Measurements from ENCODE around the gene NELL1.

Gene NELL1

GRCh38 chr11:20864628-20865027, 195.2 kb downstream of the NELL1 start:
- in situ Hi-C loops (cut with HindIII; ENCODE audit: low sequenced_read_pairs): no loop called here

- in situ Hi-C loops (cut with HindIII; ENCODE audit: low sequenced_read_pairs): no loop called here
Measured at GRCh38 chr11:20865161-20865560, 195.8 kb downstream of the NELL1 start.

- in situ Hi-C loops (cut with HindIII; ENCODE audit: low sequenced_read_pairs): no loop called here
Measured at GRCh38 chr11:20869123-20869522, 199.7 kb downstream of the NELL1 start.

- in situ Hi-C loops (cut with HindIII; ENCODE audit: low sequenced_read_pairs): no loop called here
Measured at GRCh38 chr11:20873054-20873453, 203.7 kb downstream of the NELL1 start.

GRCh38 chr11:20874358-20874757, 205.0 kb downstream of the NELL1 start:
- in situ Hi-C loops (cut with HindIII; ENCODE audit: low sequenced_read_pairs): no loop called here

- in situ Hi-C loops (cut with HindIII; ENCODE audit: low sequenced_read_pairs): no loop called here
Measured at GRCh38 chr11:20875889-20876288, 206.5 kb downstream of the NELL1 start.

GRCh38 chr11:20876738-20877137, 207.4 kb downstream of the NELL1 start:
- in situ Hi-C loops (cut with HindIII; ENCODE audit: low sequenced_read_pairs): no loop called here

- in situ Hi-C loops (cut with HindIII; ENCODE audit: low sequenced_read_pairs): no loop called here
Measured at GRCh38 chr11:20880094-20880493, 210.7 kb downstream of the NELL1 start.

GRCh38 chr11:20881328-20882079, 212.1 kb downstream of the NELL1 start:
- in situ Hi-C loops (cut with HindIII; ENCODE audit: low sequenced_read_pairs): no loop called here

GRCh38 chr11:20887137-20887536, 217.8 kb downstream of the NELL1 start:
- in situ Hi-C loops (cut with HindIII; ENCODE audit: low sequenced_read_pairs): no loop called here

- in situ Hi-C loops (cut with HindIII; ENCODE audit: low sequenced_read_pairs): no loop called here
Measured at GRCh38 chr11:20894296-20894695, 224.9 kb downstream of the NELL1 start.

- in situ Hi-C loops (cut with HindIII; ENCODE audit: low sequenced_read_pairs): no loop called here
Measured at GRCh38 chr11:20909995-20910726, 240.8 kb downstream of the NELL1 start.

GRCh38 chr11:20910733-20911132, 241.3 kb downstream of the NELL1 start:
- in situ Hi-C loops (cut with HindIII; ENCODE audit: low sequenced_read_pairs): no loop called here

- in situ Hi-C loops (cut with HindIII; ENCODE audit: low sequenced_read_pairs): no loop called here
Measured at GRCh38 chr11:20912065-20912821, 242.9 kb downstream of the NELL1 start.

- in situ Hi-C loops (cut with HindIII; ENCODE audit: low sequenced_read_pairs): no loop called here
Measured at GRCh38 chr11:20912922-20913512, 243.6 kb downstream of the NELL1 start.

GRCh38 chr11:20917306-20917705, 247.9 kb downstream of the NELL1 start:
- in situ Hi-C loops (cut with HindIII; ENCODE audit: low sequenced_read_pairs): no loop called here

- in situ Hi-C loops (cut with HindIII; ENCODE audit: low sequenced_read_pairs): no loop called here
Measured at GRCh38 chr11:20926799-20927540, 257.6 kb downstream of the NELL1 start.

- in situ Hi-C loops (cut with HindIII; ENCODE audit: low sequenced_read_pairs): no loop called here
Measured at GRCh38 chr11:20931029-20931428, 261.6 kb downstream of the NELL1 start.

GRCh38 chr11:20933086-20933485, 263.7 kb downstream of the NELL1 start:
- in situ Hi-C loops (cut with HindIII; ENCODE audit: low sequenced_read_pairs): no loop called here

GRCh38 chr11:20933958-20934357, 264.6 kb downstream of the NELL1 start:
- in situ Hi-C loops (cut with HindIII; ENCODE audit: low sequenced_read_pairs): no loop called here

GRCh38 chr11:20934516-20934915, 265.1 kb downstream of the NELL1 start:
- in situ Hi-C loops (cut with HindIII; ENCODE audit: low sequenced_read_pairs): no loop called here
